Measurements from ENCODE around the gene NPEPPS.

DNA sequence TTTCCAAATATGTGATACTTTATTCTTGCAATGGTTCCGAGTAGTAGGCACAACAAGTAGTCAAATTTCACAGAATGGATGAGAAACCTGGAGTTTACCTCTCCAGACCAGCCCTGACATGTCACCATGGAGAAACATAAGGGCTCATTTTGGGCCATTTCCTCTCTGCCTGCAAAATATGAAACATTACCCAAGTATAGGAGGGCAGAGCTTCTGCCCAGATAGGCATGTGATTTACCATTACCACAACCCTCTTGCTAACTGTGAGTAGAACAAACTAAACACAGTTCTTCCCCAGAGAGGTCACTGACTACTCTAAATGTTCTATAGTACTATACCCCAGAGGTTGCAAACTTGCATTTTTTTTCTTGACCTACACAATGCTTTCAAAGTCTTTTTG is 103.1 kb downstream of the NPEPPS start:
- TF ChIP-seq, protein P1, sequence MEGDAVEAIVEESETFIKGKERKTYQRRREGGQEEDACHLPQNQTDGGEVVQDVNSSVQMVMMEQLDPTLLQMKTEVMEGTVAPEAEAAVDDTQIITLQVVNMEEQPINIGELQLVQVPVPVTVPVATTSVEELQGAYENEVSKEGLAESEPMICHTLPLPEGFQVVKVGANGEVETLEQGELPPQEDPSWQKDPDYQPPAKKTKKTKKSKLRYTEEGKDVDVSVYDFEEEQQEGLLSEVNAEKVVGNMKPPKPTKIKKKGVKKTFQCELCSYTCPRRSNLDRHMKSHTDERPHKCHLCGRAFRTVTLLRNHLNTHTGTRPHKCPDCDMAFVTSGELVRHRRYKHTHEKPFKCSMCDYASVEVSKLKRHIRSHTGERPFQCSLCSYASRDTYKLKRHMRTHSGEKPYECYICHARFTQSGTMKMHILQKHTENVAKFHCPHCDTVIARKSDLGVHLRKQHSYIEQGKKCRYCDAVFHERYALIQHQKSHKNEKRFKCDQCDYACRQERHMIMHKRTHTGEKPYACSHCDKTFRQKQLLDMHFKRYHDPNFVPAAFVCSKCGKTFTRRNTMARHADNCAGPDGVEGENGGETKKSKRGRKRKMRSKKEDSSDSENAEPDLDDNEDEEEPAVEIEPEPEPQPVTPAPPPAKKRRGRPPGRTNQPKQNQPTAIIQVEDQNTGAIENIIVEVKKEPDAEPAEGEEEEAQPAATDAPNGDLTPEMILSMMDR (IDR thresholded peaks at IDR 0.05), result no peak
- TF ChIP-seq POLR2A (IDR thresholded peaks at IDR 0.05), result no peak
